Measurements from ENCODE around the gene DNM2. TPM values are rescaled to one million over a fixed set of nuclear protein-coding genes. Genes with fewer than 3 reads are reported as not detected.
A peak's percentile ranks its signal among the peaks of the same experiment; 100 is the strongest.

The DNM2 gene
- total and polyA plus RNA-seq, 9 of the 15 experiments (the other 6 are each of a cell fraction or from before 2014, with no cell fraction given) = 2.2 to 161 (median 72.6) TPM

GRCh38 chr19:10835754-10836478 is 118.0 kb downstream of the DNM2 start, which contains the start of gene TMED1 (continued):
- TF ChIP-seq MECOM (CRISPR knock-in tag; IDR thresholded peaks at IDR 0.05) = no peak
- TF ChIP-seq BMI1 (IDR thresholded peaks at IDR 0.05; ENCODE audit: low read length) = no peak
- no peak for TF ChIP-seq CBX8 (IDR thresholded peaks at IDR 0.05; ENCODE audit: borderline replicate concordance, extremely low read depth, low read depth, low read length, poor library complexity, severe bottlenecking)
- no peak for TF ChIP-seq ZNF277 (CRISPR knock-in tag; IDR thresholded peaks at IDR 0.05; ENCODE audit: borderline replicate concordance)
- TF ChIP-seq L3MBTL2 (IDR thresholded peaks at IDR 0.05) = no peak
- no peak for TF ChIP-seq RNF2 (IDR thresholded peaks at IDR 0.05)
- peak; percentile 1 for TF ChIP-seq FOS (IDR thresholded peaks at IDR 0.05; ENCODE audit: extremely low read depth, insufficient read length)
- peak; percentile 93 for TF ChIP-seq SUPT5H (IDR thresholded peaks at IDR 0.05)
- TF ChIP-seq SAP30 (IDR thresholded peaks at IDR 0.05; ENCODE audit: borderline replicate concordance, insufficient read depth, low read depth, low read length, poor library complexity, severe bottlenecking) = no peak
- no peak for TF ChIP-seq ZSCAN29 (IDR thresholded peaks at IDR 0.05)
- no peak for TF ChIP-seq THRB (CRISPR knock-in tag; conservative IDR thresholded peaks at IDR 0.05)
- no peak for TF ChIP-seq ATF4 (CRISPR knock-in tag; IDR thresholded peaks at IDR 0.05)
- TF ChIP-seq ZNF280B (CRISPR knock-in tag; IDR thresholded peaks at IDR 0.05) = no peak
- no peak; a peak in 1 of 4 replicates for TF ChIP-seq RCOR1 (IDR thresholded peaks at IDR 0.05; ENCODE audit: borderline replicate concordance in 1 of 2, low read depth in 2 of 2, low read length in 2 of 2)
- TF ChIP-seq TEAD4 (IDR thresholded peaks at IDR 0.05; ENCODE audit: low read length) = no peak; the same call in 1 of the 2 replicates
- TF ChIP-seq TEAD4 (CRISPR knock-in tag; IDR thresholded peaks at IDR 0.05; ENCODE audit: borderline replicate concordance) = no peak
- no peak; the same call in 1 of the 2 replicates for TF ChIP-seq POLR2AphosphoS2 (IDR thresholded peaks at IDR 0.05; ENCODE audit: low read length)
- TF ChIP-seq ZNF121 (CRISPR knock-in tag; conservative IDR thresholded peaks at IDR 0.05) = no peak
- no peak for TF ChIP-seq ZNF655 (CRISPR knock-in tag; IDR thresholded peaks at IDR 0.05)
- TF ChIP-seq EGR1 (conservative IDR thresholded peaks at IDR 0.05) = peak; percentile 87
- no peak for TF ChIP-seq DLX4 (CRISPR knock-in tag; IDR thresholded peaks at IDR 0.05)
- TF ChIP-seq ZNF699 (CRISPR knock-in tag; IDR thresholded peaks at IDR 0.05; ENCODE audit: insufficient replicate concordance) = no peak
